HepG2 (cell line): ENCODE results near the gene TTYH1. TPM values are rescaled to one million over a fixed set of nuclear protein-coding genes. Genes with fewer than 3 reads are reported as not detected.

Experiments used
- CEBPG ChIP-seq: IDR thresholded peaks from 2 replicates; pipeline ENCODE4 v1.6.1; 2016
- HMGA1 ChIP-seq: sonication (generic); formaldehyde crosslinking; conservative IDR thresholded peaks from 2 replicates; pipeline ENCODE4 v1.4.0; 2020; ENCODE audit warnings: missing genetic modification reagents
- KMT2B ChIP-seq: IDR thresholded peaks from 2 replicates; pipeline ENCODE4 v1.6.1; 2016; ENCODE audit warnings: missing genetic modification reagents, missing compliant biosample characterization
- MEIS2 ChIP-seq: sonication (generic); formaldehyde crosslinking; IDR thresholded peaks from 2 replicates; pipeline ENCODE4 v1.9.0; 2021; ENCODE audit warnings: mild to moderate bottlenecking, missing genetic modification reagents
- MTF1 ChIP-seq: sonication (generic); formaldehyde crosslinking; IDR thresholded peaks from 2 replicates; pipeline ENCODE4 v1.5.0; 2020; ENCODE audit warnings: missing genetic modification reagents
- MTF2 ChIP-seq: sonication (generic); formaldehyde crosslinking; IDR thresholded peaks from 2 replicates; pipeline ENCODE4 v1.5.0; 2020; ENCODE audit warnings: missing genetic modification reagents, borderline replicate concordance
- NCOA1 ChIP-seq: sonication (generic); formaldehyde crosslinking; IDR thresholded peaks from 2 replicates; pipeline ENCODE4 v1.9.0; 2021; ENCODE audit warnings: missing genetic modification reagents
- NFE2L1 ChIP-seq: sonication (generic); formaldehyde crosslinking; IDR thresholded peaks from 2 replicates; pipeline ENCODE4 v1.4.0; 2020; ENCODE audit warnings: missing genetic modification reagents, mild to moderate bottlenecking, borderline replicate concordance
- POLR2G ChIP-seq: fragments of 200-400 bp; formaldehyde crosslinking; IDR thresholded peaks from 2 replicates; pipeline ENCODE4 v1.6.1; 2018; ENCODE audit warnings: mild to moderate bottlenecking, low read depth, low read length, moderate library complexity
- RBM39 ChIP-seq: fragments of 200-400 bp; formaldehyde crosslinking; IDR thresholded peaks from one replicate; pipeline ENCODE4 v1.6.1; 2018; ENCODE audit warnings: antibody characterized with exemption, mild to moderate bottlenecking, low read depth, low read length; ENCODE audit not compliant: poor library complexity, severe bottlenecking
- SATB2 ChIP-seq: sonication (generic); formaldehyde crosslinking; IDR thresholded peaks from 2 replicates; pipeline ENCODE4 v1.5.0; 2020; ENCODE audit warnings: missing genetic modification reagents
- SRY ChIP-seq: sonication (generic); formaldehyde crosslinking; IDR thresholded peaks from 2 replicates; pipeline ENCODE4 v1.8.0; 2022; ENCODE audit warnings: mild to moderate bottlenecking, missing genetic modification reagents
- TOE1 ChIP-seq: sonication (generic); formaldehyde crosslinking; IDR thresholded peaks from 2 replicates; pipeline ENCODE4 v1.4.0; 2020; ENCODE audit warnings: mild to moderate bottlenecking, missing genetic modification reagents
- ZMYM4 ChIP-seq: sonication (generic); formaldehyde crosslinking; IDR thresholded peaks from 2 replicates; pipeline ENCODE4 v1.8.1; 2023; ENCODE audit warnings: mild to moderate bottlenecking, missing genetic modification reagents
- ZNF317 ChIP-seq: sonication (generic); formaldehyde crosslinking; IDR thresholded peaks from 2 replicates; pipeline ENCODE4 v1.5.0; 2020; ENCODE audit warnings: mild to moderate bottlenecking, missing genetic modification reagents
- ZNF331 ChIP-seq: sonication (generic); formaldehyde crosslinking; IDR thresholded peaks from 2 replicates; pipeline ENCODE4 v1.4.0; 2020; ENCODE audit warnings: missing genetic modification reagents
- ZNF367 ChIP-seq: sonication (generic); formaldehyde crosslinking; IDR thresholded peaks from 2 replicates; pipeline ENCODE4 v1.4.0; 2020; ENCODE audit warnings: missing genetic modification reagents, borderline replicate concordance
- ZNF382 ChIP-seq: sonication (generic); formaldehyde crosslinking; IDR thresholded peaks from 2 replicates; pipeline ENCODE4 v1.5.0; 2020; ENCODE audit warnings: missing genetic modification reagents, mild to moderate bottlenecking, borderline replicate concordance
- ZNF557 ChIP-seq: sonication (generic); formaldehyde crosslinking; IDR thresholded peaks from 2 replicates; pipeline ENCODE4 v1.4.0; 2020; ENCODE audit warnings: missing genetic modification reagents
- ZNF589 ChIP-seq: sonication (generic); formaldehyde crosslinking; conservative IDR thresholded peaks from 2 replicates; pipeline ENCODE4 v1.8.0; 2022; ENCODE audit warnings: mild to moderate bottlenecking, moderate library complexity, missing genetic modification reagents
- ZNF841 ChIP-seq: sonication (generic); formaldehyde crosslinking; IDR thresholded peaks from 2 replicates; pipeline ENCODE4 v1.8.1; 2023; ENCODE audit warnings: missing genetic modification reagents, borderline replicate concordance
- polyA plus RNA-seq, 8 experiments: library from polyadenylated mRNA; depleted of rRNA in 3 of 8; stranded (reverse) in 7 of 8; unstranded in 1 of 8; fragments of >200 nt; fragmentation: Illumina TruSeq in 4 of 8; extraction: Trizol in 4 of 8; gene quantifications; 2 replicates each; pipeline versions ENCODE4 v1.2.1 to v1.2.3, GENCODE V29; 2011 to 2016; ENCODE audit warnings: low read depth in 4 of 8, missing spikeins in 1 of 8, mixed read lengths in 1 of 8; ENCODE audit not compliant: insufficient read depth in 1 of 8
- total RNA-seq, 5 experiments: library from RNA; depleted of rRNA; stranded (reverse); fragments of >200 nt; fragmentation: Illumina TruSeq; extraction: Trizol; gene quantifications; 2 replicates each; pipeline ENCODE4 v1.2.3, GENCODE V29; 2016; ENCODE audit warnings: low read depth in 1 of 5
- TF ChIP-seq, protein P1 (sequence below): sonication (generic); formaldehyde crosslinking; IDR thresholded peaks from 2 replicates; pipeline ENCODE4 v1.4.0; 2020; ENCODE audit warnings: missing genetic modification reagents
- TF ChIP-seq, protein P2 (sequence below): sonication (generic); formaldehyde crosslinking; IDR thresholded peaks from 2 replicates; pipeline ENCODE4 v1.5.1; 2020; ENCODE audit warnings: missing genetic modification reagents, mild to moderate bottlenecking, borderline replicate concordance
- TF ChIP-seq, protein P3 (sequence below): sonication (generic); formaldehyde crosslinking; IDR thresholded peaks from 2 replicates; pipeline ENCODE4 v1.4.0; 2020; ENCODE audit warnings: low read depth, mild to moderate bottlenecking, missing genetic modification reagents

Gene TTYH1
- total and polyA plus RNA-seq, 2 of the 13 experiments (the other 11 are each of a cell fraction or from before 2014, with no cell fraction given), result 6.9 to 19.9 TPM

DNA sequence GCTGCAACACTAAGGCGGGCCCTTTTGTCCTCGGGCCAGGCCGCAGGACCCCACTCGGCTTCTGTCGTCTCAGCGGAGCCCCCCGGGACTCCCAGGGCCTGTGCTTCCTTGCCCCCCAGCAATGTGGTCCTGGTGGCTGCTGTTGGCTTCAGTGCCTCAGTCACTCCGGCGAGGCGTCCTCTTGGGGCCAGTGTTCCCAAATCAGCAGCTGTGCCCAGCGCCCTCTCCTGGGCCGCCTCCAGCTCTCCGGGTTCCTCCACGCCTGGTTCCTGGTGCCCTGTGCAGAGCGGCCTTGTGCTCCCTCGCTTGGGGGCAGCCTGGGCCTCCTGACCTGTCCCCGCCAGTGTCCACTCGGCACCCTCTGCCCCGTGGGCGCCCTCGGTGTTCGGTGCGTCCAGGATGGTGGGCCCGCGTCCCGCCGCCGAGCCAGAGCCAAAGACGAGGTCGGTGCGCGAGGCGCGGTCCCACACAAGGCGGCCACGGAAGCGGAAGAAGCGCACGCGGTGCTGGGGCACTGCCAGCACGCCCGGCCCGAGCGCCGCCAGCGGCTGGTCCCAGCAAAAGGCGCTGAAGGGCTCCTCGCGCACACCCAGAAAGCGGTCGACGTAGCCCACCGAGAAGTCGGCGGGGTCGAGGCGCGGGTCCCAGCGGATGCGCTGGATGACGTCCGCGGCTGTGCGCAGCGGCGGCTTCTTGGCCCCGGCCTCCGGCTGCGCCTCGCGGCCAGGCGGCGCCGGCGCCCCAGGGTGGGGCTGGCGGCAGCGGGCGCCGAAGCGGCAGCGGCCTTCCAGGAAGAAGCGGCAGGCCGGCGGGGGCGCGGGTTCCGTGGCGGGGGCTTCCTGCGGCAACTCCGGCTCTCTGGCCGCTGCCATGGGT is 47.6 kb downstream of the TTYH1 start (continued):
- TF ChIP-seq, protein P1, sequence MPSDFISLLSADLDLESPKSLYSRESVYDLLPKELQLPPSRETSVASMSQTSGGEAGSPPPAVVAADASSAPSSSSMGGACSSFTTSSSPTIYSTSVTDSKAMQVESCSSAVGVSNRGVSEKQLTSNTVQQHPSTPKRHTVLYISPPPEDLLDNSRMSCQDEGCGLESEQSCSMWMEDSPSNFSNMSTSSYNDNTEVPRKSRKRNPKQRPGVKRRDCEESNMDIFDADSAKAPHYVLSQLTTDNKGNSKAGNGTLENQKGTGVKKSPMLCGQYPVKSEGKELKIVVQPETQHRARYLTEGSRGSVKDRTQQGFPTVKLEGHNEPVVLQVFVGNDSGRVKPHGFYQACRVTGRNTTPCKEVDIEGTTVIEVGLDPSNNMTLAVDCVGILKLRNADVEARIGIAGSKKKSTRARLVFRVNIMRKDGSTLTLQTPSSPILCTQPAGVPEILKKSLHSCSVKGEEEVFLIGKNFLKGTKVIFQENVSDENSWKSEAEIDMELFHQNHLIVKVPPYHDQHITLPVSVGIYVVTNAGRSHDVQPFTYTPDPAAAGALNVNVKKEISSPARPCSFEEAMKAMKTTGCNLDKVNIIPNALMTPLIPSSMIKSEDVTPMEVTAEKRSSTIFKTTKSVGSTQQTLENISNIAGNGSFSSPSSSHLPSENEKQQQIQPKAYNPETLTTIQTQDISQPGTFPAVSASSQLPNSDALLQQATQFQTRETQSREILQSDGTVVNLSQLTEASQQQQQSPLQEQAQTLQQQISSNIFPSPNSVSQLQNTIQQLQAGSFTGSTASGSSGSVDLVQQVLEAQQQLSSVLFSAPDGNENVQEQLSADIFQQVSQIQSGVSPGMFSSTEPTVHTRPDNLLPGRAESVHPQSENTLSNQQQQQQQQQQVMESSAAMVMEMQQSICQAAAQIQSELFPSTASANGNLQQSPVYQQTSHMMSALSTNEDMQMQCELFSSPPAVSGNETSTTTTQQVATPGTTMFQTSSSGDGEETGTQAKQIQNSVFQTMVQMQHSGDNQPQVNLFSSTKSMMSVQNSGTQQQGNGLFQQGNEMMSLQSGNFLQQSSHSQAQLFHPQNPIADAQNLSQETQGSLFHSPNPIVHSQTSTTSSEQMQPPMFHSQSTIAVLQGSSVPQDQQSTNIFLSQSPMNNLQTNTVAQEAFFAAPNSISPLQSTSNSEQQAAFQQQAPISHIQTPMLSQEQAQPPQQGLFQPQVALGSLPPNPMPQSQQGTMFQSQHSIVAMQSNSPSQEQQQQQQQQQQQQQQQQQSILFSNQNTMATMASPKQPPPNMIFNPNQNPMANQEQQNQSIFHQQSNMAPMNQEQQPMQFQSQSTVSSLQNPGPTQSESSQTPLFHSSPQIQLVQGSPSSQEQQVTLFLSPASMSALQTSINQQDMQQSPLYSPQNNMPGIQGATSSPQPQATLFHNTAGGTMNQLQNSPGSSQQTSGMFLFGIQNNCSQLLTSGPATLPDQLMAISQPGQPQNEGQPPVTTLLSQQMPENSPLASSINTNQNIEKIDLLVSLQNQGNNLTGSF (CRISPR knock-in tag), result no peak; the same call in 1 of the 2 replicates
- TF ChIP-seq NCOA1 (CRISPR knock-in tag), result peak; percentile 87
- TF ChIP-seq ZNF589 (CRISPR knock-in tag), result 0 out of 2 replicates have a peak, but pooled peaks have one; percentile 3
- no peak; the same call in 1 of the 2 replicates for TF ChIP-seq KMT2B (CRISPR knock-in tag)
- TF ChIP-seq, protein P2, sequence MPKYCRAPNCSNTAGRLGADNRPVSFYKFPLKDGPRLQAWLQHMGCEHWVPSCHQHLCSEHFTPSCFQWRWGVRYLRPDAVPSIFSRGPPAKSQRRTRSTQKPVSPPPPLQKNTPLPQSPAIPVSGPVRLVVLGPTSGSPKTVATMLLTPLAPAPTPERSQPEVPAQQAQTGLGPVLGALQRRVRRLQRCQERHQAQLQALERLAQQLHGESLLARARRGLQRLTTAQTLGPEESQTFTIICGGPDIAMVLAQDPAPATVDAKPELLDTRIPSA, result peak; percentile 28; the same call in 1 of the 2 replicates
- no peak for TF ChIP-seq TOE1 (CRISPR knock-in tag)
- TF ChIP-seq, protein P3, sequence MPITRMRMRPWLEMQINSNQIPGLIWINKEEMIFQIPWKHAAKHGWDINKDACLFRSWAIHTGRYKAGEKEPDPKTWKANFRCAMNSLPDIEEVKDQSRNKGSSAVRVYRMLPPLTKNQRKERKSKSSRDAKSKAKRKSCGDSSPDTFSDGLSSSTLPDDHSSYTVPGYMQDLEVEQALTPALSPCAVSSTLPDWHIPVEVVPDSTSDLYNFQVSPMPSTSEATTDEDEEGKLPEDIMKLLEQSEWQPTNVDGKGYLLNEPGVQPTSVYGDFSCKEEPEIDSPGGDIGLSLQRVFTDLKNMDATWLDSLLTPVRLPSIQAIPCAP (CRISPR knock-in tag), result 0 out of 2 replicates have a peak, but pooled peaks have one; percentile 63
- TF ChIP-seq ZNF841 (CRISPR knock-in tag), result no peak
- no peak for TF ChIP-seq ZNF557 (CRISPR knock-in tag)
- TF ChIP-seq MEIS2 (CRISPR knock-in tag), result peak; percentile 81
- 0 out of 2 replicates have a peak, but pooled peaks have one; percentile 43 for TF ChIP-seq ZNF317 (CRISPR knock-in tag)
- TF ChIP-seq CEBPG, result no peak
- no peak; the same call in none of the 2 replicates for TF ChIP-seq POLR2G
- TF ChIP-seq HMGA1 (CRISPR knock-in tag), result no peak
- TF ChIP-seq ZMYM4 (CRISPR knock-in tag), result peak; percentile 29; the same call in 1 of the 2 replicates
- TF ChIP-seq ZNF382 (CRISPR knock-in tag), result no peak
- TF ChIP-seq SATB2 (CRISPR knock-in tag), result peak; percentile 78; the same call in 1 of the 2 replicates
- no peak for TF ChIP-seq ZNF367
- no peak; the same call in 1 of the 2 replicates for TF ChIP-seq ZNF331
- TF ChIP-seq SRY (CRISPR knock-in tag), result peak; percentile 40
- peak; percentile 78; the same call in 1 of the 2 replicates for TF ChIP-seq MTF1 (CRISPR knock-in tag)
- peak; percentile 80; the same call in 1 of the 2 replicates for TF ChIP-seq MTF2
- no peak for TF ChIP-seq RBM39
- TF ChIP-seq NFE2L1 (CRISPR knock-in tag), result peak; percentile 55; the same call in 1 of the 2 replicates
